WTC11 (cell line): ENCODE data around the gene CHPF2. TPM values are rescaled to one million over a fixed set of nuclear protein-coding genes. Genes with fewer than 3 reads are reported as not detected.

Experiments used
- ATAC-seq: fragments of 200-7000 bp; cut with Tn5 transposase; 2 replicates; pipeline ENCODE4 v1.10.0; 2021; ENCODE audit warnings: mild to moderate bottlenecking, moderate library complexity
- CTCF ChIA-PET: fragments of 300-600 bp; sonication (Branson Sonifier 250); formaldehyde crosslinking; loops from one replicate; lab custom pipeline; 2021; ENCODE audit warnings: antibody characterized with exemption; lab: Charles Lee
- POLR2A ChIA-PET: fragments of 350-600 bp; sonication (Branson Sonifier 250); formaldehyde crosslinking; loops from one replicate; lab custom pipeline; 2021; ENCODE audit warnings: antibody characterized with exemption; lab: Charles Lee
- DNase-seq: peaks from one replicate; pipeline ENCODE4 v3.0.0; 2021; ENCODE audit warnings: low spot score
- H3K27ac Mint-ChIP-seq: 2 replicates; pipeline ENCODE4 v1.8.0; 2021; ENCODE audit warnings: mixed read lengths
- H3K27me3 Mint-ChIP-seq: 2 replicates; pipeline ENCODE4 v1.8.0; 2021; ENCODE audit warnings: low read depth, mild to moderate bottlenecking, moderate library complexity, mixed read lengths
- H3K36me3 Mint-ChIP-seq: 2 replicates; pipeline ENCODE4 v1.8.0; 2021; ENCODE audit warnings: mixed read lengths
- H3K4me1 Mint-ChIP-seq: 2 replicates; pipeline ENCODE4 v1.8.0; 2022; ENCODE audit warnings: mixed read lengths
- H3K4me3 Mint-ChIP-seq: 2 replicates; pipeline ENCODE4 v1.8.0; 2021; ENCODE audit warnings: mild to moderate bottlenecking, moderate library complexity, mixed read lengths
- H3K9me3 Mint-ChIP-seq: 2 replicates; pipeline ENCODE4 v1.8.0; 2021; ENCODE audit warnings: mixed read lengths
- CDX4 ChIP-seq: fragments of 250-450 bp; sonication (Bioruptor Pico); IDR thresholded peaks from 2 replicates; pipeline ENCODE4 v1.9.0; 2021; ENCODE audit warnings: moderate library complexity, mild to moderate bottlenecking, inconsistent platforms, borderline replicate concordance
- EMX1 ChIP-seq: fragments of 250-450 bp; sonication (Bioruptor Pico); IDR thresholded peaks from 2 replicates; pipeline ENCODE4 v1.8.0; 2021; ENCODE audit warnings: mild to moderate bottlenecking
- GRHL2 ChIP-seq: fragments of 250-450 bp; sonication (Bioruptor Pico); IDR thresholded peaks from 2 replicates; pipeline ENCODE4 v1.8.0; 2022; ENCODE audit warnings: mild to moderate bottlenecking, moderate library complexity; ENCODE audit not compliant: insufficient replicate concordance, severe bottlenecking
- IRF1 ChIP-seq: sonication (generic); formaldehyde crosslinking; IDR thresholded peaks from 2 replicates; pipeline ENCODE4 v1.8.0; 2023; ENCODE audit warnings: missing genetic modification reagents
- ZBTB43 ChIP-seq: sonication (generic); formaldehyde crosslinking; IDR thresholded peaks from 2 replicates; pipeline ENCODE4 v1.8.1; 2023; ENCODE audit warnings: mild to moderate bottlenecking, missing genetic modification reagents
- ZSCAN18 ChIP-seq: fragments of 250-450 bp; sonication (Bioruptor Pico); IDR thresholded peaks from 2 replicates; pipeline ENCODE4 v2.1.2; 2022; ENCODE audit warnings: mild to moderate bottlenecking, moderate library complexity
- total RNA-seq: library from RNA; stranded (reverse); gene quantifications from 3 replicates; pipeline ENCODE4 v1.2.3, GENCODE V29; 2021

The CHPF2 gene
- total RNA-seq, 1 experiment from 2014 or later: 30.7 TPM

GRCh38 chr7:151286148-151286547, 53.9 kb downstream of the CHPF2 start:
- ATAC-seq (no peak), DNase-seq (no peak)
- no peak for TF ChIP-seq CDX4 (CRISPR knock-in tag)
- TF ChIP-seq ZSCAN18 (CRISPR knock-in tag): no peak
- no peak for TF ChIP-seq ZBTB43 (CRISPR knock-in tag)
- TF ChIP-seq IRF1 (CRISPR knock-in tag): no peak
- TF ChIP-seq EMX1 (CRISPR knock-in tag): no peak
- TF ChIP-seq GRHL2 (CRISPR knock-in tag): no peak
- Mint-ChIP-seq H3K36me3 (no peaks in the 10 kb centered on the region), H3K27ac (no peak overlapping the region), H3K9me3 (no peaks in the 10 kb centered on the region; the same call in 1 of the 2 replicates), H3K4me1 (peaks cover 11% of the 10 kb centered on the region), H3K27me3 (peaks cover 6% of the 10 kb centered on the region), H3K4me3 (no peak overlapping the region)
- ChIA-PET POLR2A (no interaction called here), CTCF (interaction anchor here (1.2 to 1.4 kb wide), 2 partner anchors 9 to 162 kb away, joined by 3 to 4 read pairs; no protein-coding TSS in a partner anchor)

Other genes with a start within 250 kb of the CHPF2 start
- gene NOS3, start 241.5 kb upstream of the CHPF2 start, total RNA-seq: 5.7 to 7.0 TPM (median 6.6 TPM) in 3 replicates
- gene ATG9B, start 208.0 kb upstream of the CHPF2 start, total RNA-seq: 2.4 to 3.8 TPM (median 2.4 TPM) in 3 replicates
- 27.9 to 35.9 TPM (median 28.4 TPM) in 3 replicates for gene ABCB8, start 204.0 kb upstream of the CHPF2 start, total RNA-seq
- 3.4 to 5.5 TPM (median 5.2 TPM) in 3 replicates for gene ASIC3, start 184.0 kb upstream of the CHPF2 start, total RNA-seq
- 23.6 to 27.8 TPM (median 24.5 TPM) in 3 replicates for gene CDK5, start 174.6 kb upstream of the CHPF2 start, total RNA-seq
- 131 to 164 TPM (median 131 TPM) in 3 replicates for gene SLC4A2, start 172.9 kb upstream of the CHPF2 start, total RNA-seq
- 62.1 to 70.2 TPM (median 67.7 TPM) in 3 replicates for gene FASTK, start 151.7 kb upstream of the CHPF2 start, total RNA-seq
- gene TMUB1, start 149.0 kb upstream of the CHPF2 start, total RNA-seq: 61.3 to 72.8 TPM (median 62.5 TPM) in 3 replicates
- gene AGAP3, start 146.0 kb upstream of the CHPF2 start, total RNA-seq: 107 to 163 TPM (median 113 TPM) in 3 replicates
- gene GBX1, start 64.8 kb upstream of the CHPF2 start, total RNA-seq: 0.27 to 0.55 TPM in 2 of 3 replicates, not detected in the other
- gene ASB10, start 45.2 kb upstream of the CHPF2 start, total RNA-seq: not detected in 3 replicates
- gene H2BK1, start 22.0 kb upstream of the CHPF2 start, total RNA-seq: 0.87 TPM in 1 of 3 replicates, not detected in the others
- gene ABCF2, start 5.3 kb upstream of the CHPF2 start, total RNA-seq: 41.3 to 43.7 TPM (median 43.5 TPM) in 3 replicates
- gene SMARCD3, start 16.2 kb downstream of the CHPF2 start, total RNA-seq: 5.8 to 9.0 TPM (median 5.9 TPM) in 3 replicates
- gene NUB1, start 109.3 kb downstream of the CHPF2 start, total RNA-seq: 31.2 to 38.3 TPM (median 33.5 TPM) in 3 replicates
- 24.4 to 32.4 TPM (median 30.7 TPM) in 3 replicates for gene WDR86, start 177.6 kb downstream of the CHPF2 start, total RNA-seq
- gene CRYGN, start 207.7 kb downstream of the CHPF2 start, total RNA-seq: 1.0 to 1.6 TPM (median 1.5 TPM) in 3 replicates